HG02981 (cell line): Measurements from ENCODE around the gene PDGFD.

ENCODE experiments used
- ATAC-seq: cut with Tn5 transposase; IDR thresholded peaks from one replicate; pipeline ENCODE4 v1.9.1; 2021; ENCODE audit warnings: mild to moderate bottlenecking, moderate library complexity; ENCODE audit not compliant: unreplicated experiment

Gene PDGFD

DNA sequence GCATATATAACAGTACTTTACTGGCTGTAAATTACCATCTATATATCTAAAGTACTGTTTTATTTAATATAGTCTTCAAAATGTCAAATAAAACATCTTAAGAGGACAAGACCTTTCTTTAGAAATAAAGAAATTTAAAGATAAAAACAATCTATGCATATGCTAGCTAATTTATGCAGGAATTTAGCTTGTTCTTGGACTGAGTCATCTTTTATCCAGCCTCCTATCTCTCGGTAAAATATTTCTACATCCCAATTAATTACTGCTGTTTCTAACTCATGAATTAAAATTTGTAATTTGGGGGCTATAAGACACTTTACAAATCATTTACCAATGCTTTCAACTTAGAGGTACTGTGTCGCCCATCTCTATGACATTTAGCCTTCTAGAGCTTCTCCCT lies 200.3 kb downstream of the PDGFD start:
- ATAC-seq: no peak

GRCh38 chr11:103961010-103961409 lies 202.9 kb downstream of the PDGFD start:
- ATAC-seq: no peak

DNA sequence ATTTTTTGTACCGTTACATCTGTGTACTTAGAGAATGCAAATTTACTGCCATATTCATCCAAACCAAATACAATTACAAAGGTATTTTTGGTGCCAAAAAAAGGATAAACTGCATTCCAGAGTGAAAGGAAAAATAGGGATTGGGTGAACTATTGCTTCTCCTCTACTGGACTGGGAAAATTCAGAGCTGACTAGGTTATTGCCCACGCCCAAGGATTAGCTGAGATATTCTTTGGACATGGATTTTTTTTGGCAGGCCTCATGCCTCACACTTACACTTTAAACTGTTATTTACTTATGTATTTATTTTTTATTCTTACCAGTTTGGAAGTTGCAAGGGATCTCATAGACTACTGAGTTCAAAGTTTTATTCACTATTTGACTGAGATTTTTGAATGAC lies 203.8 kb downstream of the PDGFD start:
- no peak for ATAC-seq

GRCh38 chr11:103959279-103959942 lies 204.5 kb downstream of the PDGFD start:
- ATAC-seq: peak; percentile 99

- no peak for ATAC-seq
These were observed 205.3 kb downstream of the PDGFD start for GRCh38 chr11:103958475-103959215.

GRCh38 chr11:103953797-103954486 lies 210.0 kb downstream of the PDGFD start:
- no peak for ATAC-seq

DNA sequence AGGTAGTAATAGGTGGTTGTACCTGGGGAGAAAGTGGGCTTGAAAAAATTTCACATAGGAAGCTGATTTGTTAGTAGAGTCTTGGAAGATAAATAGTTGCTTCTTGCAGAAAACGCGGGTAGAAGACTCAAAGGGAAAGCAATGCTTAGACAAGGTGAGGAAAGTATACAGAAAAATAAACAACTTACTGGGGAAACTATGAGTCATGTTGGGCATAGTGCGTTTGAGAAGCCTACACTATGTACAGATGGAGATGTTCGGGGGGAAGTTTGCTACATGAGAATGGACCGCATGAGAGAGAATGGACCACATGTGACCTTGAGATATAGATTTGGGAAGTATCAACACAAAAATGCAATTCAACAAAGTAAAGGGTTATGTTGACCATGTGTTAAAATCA lies 214.2 kb downstream of the PDGFD start:
- ATAC-seq: no peak

- no peak for ATAC-seq
These were observed 215.7 kb downstream of the PDGFD start for GRCh38 chr11:103948187-103948763.

DNA sequence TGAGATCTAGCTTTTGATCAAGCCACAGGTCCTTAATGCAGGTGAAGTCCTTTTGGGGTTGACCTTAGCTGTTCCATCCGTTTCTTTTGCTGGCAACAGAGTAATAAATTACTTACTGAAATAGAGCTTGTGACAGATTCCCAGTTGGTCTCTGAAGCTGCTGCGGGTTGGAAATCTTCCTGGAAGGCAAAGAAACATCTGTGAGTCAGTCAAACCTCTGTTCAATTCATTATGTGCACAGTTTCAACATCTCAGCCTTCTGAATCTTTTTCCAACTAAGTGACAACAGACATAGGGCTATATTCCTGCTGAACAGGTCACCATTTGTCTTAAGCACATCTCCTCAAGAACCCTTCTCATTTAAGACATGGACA lies 216.4 kb downstream of the PDGFD start:
- ATAC-seq: no peak

GRCh38 chr11:103946793-103947545 lies 217.0 kb downstream of the PDGFD start:
- ATAC-seq: no peak

DNA sequence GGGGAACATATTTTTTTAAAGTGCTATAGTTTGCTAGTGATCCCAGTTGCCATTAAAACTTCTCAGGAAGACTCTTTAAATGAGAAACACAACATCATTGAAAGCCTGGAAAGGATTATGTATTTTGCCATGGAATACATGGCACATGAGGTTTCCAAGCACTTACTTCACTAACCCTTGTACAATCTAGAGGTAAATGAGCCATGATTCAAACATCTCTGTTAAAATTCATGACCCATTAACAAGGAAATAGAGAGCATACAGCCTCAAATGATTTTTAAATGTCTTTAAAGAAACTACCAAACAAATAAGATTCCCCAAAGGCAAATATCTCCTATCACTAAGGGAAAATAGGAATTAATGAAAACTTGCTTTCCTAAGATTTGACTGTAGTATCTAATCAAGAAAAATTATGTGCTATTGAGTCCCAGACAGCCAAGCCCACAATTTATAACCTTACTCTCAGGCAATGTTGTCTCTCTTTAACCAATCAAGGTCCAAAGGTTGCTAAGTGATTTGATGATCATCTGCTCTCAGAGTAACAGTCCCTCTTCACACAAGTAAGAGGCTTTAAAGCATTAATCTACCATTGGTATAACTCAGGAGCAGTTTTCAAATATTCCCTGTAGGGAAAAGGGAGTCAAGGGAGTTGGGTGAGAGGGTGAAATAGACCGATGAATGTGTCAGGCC lies 219.6 kb downstream of the PDGFD start:
- ATAC-seq: no peak

- ATAC-seq: no peak
These were observed 221.3 kb downstream of the PDGFD start for GRCh38 chr11:103942646-103943045.

DNA sequence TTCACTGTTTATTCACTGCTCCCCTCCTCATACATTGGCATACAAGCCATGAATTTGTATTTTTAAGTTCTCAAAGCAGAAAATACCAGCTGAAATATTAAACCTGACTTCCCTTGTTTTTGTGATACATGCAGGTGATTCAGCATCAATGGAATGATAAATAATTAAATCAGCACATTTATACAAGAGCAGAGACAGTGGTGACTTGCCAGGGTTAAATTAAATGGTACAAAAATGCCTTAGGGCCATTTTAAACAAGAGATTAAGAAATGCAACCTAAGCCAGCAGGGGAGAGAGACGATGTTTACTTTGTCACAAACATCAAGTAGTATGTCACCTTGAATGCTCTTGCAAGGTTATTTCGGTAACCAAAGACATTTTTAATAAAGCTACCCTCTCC lies 223.4 kb downstream of the PDGFD start:
- no peak for ATAC-seq

- ATAC-seq: peak; percentile 53
These were observed 224.3 kb downstream of the PDGFD start for GRCh38 chr11:103939694-103940093.

- ATAC-seq: peak; percentile 53
These were observed 227.9 kb downstream of the PDGFD start for GRCh38 chr11:103936059-103936458.

DNA sequence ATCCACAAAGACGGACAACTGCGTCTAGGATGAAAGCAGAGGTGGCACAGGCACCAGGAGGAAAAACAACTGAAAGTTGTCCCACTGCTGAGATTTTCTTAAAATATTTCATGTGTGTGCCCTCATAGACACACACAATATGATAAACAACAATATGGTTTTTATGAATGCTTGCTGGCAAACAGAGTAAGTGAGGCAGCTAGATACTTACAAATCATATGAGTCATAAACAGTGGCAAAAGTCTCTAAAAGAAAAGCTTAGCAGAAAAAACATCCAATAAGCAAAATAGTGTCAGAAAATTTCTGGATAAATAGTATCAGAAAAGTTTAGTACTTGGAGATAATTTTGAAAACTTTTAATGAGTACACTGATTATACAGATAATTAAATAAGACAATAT lies 228.7 kb downstream of the PDGFD start:
- ATAC-seq: no peak

- ATAC-seq: peak; percentile 90
These were observed 234.6 kb downstream of the PDGFD start for GRCh38 chr11:103929170-103929903.

DNA sequence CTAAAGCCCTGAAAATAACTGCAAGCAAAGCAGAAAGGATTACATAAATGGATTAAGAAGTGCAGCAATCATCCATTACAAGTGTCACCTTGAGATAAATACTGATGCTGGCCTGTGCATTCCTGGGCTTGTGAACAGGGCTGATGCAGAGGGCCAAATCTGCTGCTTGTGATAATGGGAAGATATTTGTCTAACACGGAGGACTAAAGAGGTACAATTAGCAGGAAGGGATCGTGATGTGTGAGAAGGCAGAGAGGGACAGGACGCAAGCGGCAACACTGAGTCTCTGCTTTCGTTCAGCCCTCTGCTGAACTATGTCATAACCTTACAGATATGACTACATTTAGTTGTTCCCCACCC lies 235.2 kb downstream of the PDGFD start:
- peak; percentile 19 for ATAC-seq

DNA sequence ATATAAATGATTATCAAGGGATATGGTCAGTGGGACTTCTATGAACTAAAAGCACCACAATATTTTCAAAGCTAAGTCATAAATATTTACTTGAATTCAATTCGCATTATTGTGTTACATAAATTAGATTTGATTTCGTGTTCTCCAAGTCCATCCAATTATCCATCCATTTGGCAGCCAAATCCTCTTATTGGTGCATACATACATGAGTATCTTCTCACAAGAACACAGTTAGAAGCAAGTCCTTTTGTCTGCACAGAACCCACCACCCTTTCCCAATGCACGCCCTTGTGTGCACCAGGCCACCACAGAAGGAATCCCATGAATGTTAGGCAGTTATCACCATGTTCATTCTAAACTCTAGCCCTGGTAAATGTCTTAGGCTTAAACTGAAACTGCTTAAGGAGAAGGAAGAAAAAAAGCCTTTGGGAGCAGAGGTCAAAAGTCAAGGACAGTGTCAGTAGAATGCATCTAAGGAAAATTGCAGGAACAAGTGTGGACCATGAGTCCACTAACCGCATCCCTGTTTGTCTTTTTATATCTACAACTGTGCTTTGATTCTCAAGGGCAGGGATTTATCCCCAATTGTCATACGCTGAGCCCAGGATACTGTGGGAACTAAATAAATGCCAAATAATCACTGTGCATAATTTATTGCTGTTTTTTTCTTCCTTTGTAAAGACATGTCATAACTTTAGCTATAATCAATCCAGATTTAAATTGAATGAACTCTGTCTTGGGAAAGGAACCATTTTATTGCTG lies 235.7 kb downstream of the PDGFD start:
- no peak for ATAC-seq
